ENCODE measurements around the gene CITED4.

DNA sequence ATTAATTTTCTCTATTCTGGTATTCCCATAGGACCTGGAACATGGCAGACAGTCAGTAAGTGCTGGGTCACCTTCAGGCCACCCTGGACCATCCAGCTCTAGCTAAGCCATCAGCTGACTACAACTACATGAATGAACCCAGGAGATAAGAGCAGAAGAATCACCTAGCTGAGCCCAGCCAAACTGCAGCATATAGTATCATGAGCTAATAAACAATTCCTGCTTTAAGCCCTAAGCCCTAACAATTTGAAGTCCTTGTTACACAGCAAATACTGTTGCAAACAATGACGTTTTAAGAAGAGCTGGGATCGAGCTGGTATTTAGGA, 14.2 kb upstream of the CITED4 start:
- TF ChIP-seq, protein P1, sequence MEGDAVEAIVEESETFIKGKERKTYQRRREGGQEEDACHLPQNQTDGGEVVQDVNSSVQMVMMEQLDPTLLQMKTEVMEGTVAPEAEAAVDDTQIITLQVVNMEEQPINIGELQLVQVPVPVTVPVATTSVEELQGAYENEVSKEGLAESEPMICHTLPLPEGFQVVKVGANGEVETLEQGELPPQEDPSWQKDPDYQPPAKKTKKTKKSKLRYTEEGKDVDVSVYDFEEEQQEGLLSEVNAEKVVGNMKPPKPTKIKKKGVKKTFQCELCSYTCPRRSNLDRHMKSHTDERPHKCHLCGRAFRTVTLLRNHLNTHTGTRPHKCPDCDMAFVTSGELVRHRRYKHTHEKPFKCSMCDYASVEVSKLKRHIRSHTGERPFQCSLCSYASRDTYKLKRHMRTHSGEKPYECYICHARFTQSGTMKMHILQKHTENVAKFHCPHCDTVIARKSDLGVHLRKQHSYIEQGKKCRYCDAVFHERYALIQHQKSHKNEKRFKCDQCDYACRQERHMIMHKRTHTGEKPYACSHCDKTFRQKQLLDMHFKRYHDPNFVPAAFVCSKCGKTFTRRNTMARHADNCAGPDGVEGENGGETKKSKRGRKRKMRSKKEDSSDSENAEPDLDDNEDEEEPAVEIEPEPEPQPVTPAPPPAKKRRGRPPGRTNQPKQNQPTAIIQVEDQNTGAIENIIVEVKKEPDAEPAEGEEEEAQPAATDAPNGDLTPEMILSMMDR (IDR thresholded peaks at IDR 0.05), result no peak
- no peak for TF ChIP-seq POLR2A (IDR thresholded peaks at IDR 0.05)
